ENCODE results near the gene PRAF2. TPM values are rescaled to one million over a fixed set of nuclear protein-coding genes. Genes with fewer than 3 reads are reported as not detected.

PRAF2 gene
- total RNA-seq, 2 experiments from 2014 or later, result 23.8 to 23.9 TPM

DNA sequence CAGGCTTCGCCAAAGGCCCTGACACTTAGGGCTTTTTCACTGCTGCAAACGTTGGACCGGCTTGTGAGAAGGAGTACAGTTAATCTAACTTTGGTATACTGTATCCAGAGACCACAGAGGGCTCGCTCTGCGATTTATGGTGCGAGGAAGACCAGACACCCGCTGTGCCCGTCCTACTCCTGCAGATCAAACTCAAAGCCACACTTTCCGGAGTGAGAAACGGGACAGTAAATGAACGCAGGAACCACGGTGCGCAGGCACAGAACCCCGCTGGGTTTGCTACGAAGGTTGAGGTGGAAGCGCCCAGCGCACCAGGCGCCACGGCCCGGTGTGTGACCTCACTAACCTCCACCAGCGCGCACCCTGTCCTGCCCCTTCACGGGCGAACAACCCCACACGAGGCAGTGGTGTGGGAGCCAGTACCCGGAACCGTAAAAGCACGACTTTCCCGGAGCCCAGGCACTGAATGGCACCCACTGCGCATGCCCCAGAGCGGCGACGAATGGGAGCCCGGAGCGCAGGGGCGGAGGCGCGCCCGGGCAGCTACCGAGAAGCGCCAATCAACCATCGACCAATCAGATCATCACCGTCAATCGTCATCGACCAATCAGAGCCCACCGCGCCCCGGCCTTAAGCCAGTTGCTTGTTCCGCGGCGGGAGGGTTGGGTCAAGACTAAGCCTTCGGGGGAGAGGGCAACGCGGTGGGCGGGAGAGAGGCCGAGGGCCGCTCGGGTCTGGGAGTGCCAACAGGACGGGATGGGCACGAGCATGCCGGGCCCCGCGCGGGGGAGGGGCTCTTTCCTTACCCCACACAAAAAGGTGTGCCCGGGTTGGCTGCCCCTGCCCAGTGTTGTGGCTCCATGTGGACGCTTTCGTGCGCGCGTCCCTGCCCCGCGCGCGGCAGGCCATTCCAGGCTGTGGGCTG is 27.2 kb upstream of the PRAF2 start:
- Mint-ChIP-seq H3K27me3 (no peaks in the 10 kb centered on the region), H3K27ac (peak overlapping the region; percentile 88), H3K4me3 (peak overlapping the region; percentile 89), H3K9me3 (no peaks in the 10 kb centered on the region), H3K4me1 (peaks cover 8% of the 10 kb centered on the region), H3K36me3 (no peaks in the 10 kb centered on the region)
- POLR2A ChIA-PET, result interaction anchor here (0.6 to 1.5 kb wide), 5 partner anchors 20 to 58 kb away, joined by 3 to 5 read pairs (median 3); partner anchors contain the start of genes GPKOW, TFE3 and WDR45
- peak; percentile 96 for ATAC-seq (ENCODE audit: low read depth)
- DNase-seq, result peak; percentile 88

GRCh38 chrX:49096419-49096818 is 22.6 kb upstream of the PRAF2 start:
- H3K9me3 Mint-ChIP-seq, result no peaks in the 10 kb centered on the region
- POLR2A ChIA-PET, result interaction anchor here (1.3 kb wide), 1 partner anchor 10 kb away, joined by 3 read pairs; no protein-coding TSS in a partner anchor
- H3K4me1 Mint-ChIP-seq, result peaks cover 3% of the 10 kb centered on the region
- no peak overlapping the region for H3K27ac Mint-ChIP-seq
- DNase-seq, result no peak
- no peak overlapping the region for H3K4me3 Mint-ChIP-seq
- no peaks in the 10 kb centered on the region for H3K36me3 Mint-ChIP-seq
- no peaks in the 10 kb centered on the region for H3K27me3 Mint-ChIP-seq
- no peak for ATAC-seq (ENCODE audit: low read depth)

- Mint-ChIP-seq H3K27ac (no peak overlapping the region), H3K4me3 (no peak overlapping the region), H3K27me3 (no peaks in the 10 kb centered on the region), H3K36me3 (no peaks in the 10 kb centered on the region), H3K9me3 (no peaks in the 10 kb centered on the region), H3K4me1 (no peaks in the 10 kb centered on the region)
- DNase-seq (no peak), ATAC-seq (ENCODE audit: low read depth) (no peak)
- POLR2A ChIA-PET, result no interaction called here
Observed at GRCh38 chrX:49089553-49089952, 15.8 kb upstream of the PRAF2 start.

DNA sequence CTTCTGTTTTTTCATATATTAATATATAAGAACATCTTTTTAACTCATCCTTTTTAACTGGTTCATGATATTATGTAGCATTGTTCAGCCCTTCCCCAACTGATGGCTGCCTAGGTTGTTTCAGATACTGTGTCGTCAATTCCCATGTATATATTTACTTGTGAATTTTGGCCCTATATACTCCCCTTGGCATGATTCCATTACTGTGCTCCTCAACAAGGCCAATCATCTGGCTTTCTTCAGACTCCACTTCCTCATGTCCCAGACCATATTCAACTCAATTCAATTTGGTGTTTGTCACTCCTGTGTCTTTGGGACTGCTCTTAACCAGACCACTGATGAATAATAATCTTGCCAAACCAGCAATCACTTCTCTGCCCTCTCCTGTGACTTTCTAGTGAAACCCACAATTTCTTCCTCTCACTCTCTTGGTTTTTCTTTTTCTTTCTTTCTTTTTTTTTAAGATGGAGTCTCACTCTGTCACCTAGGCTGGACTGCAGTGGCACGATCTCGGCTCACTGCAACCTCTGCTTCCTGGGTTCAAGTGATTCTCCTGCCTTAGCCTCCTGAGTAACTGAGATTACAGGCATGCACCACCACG is 8.6 kb upstream of the PRAF2 start:
- POLR2A ChIA-PET, result no interaction called here
- ATAC-seq (ENCODE audit: low read depth) (no peak), DNase-seq (no peak)
- Mint-ChIP-seq H3K9me3 (no peaks in the 10 kb centered on the region), H3K4me3 (no peak overlapping the region), H3K27ac (peak overlapping the region; percentile 49), H3K27me3 (no peaks in the 10 kb centered on the region), H3K36me3 (peaks cover 5% of the 10 kb centered on the region), H3K4me1 (peaks cover 17% of the 10 kb centered on the region)

DNA sequence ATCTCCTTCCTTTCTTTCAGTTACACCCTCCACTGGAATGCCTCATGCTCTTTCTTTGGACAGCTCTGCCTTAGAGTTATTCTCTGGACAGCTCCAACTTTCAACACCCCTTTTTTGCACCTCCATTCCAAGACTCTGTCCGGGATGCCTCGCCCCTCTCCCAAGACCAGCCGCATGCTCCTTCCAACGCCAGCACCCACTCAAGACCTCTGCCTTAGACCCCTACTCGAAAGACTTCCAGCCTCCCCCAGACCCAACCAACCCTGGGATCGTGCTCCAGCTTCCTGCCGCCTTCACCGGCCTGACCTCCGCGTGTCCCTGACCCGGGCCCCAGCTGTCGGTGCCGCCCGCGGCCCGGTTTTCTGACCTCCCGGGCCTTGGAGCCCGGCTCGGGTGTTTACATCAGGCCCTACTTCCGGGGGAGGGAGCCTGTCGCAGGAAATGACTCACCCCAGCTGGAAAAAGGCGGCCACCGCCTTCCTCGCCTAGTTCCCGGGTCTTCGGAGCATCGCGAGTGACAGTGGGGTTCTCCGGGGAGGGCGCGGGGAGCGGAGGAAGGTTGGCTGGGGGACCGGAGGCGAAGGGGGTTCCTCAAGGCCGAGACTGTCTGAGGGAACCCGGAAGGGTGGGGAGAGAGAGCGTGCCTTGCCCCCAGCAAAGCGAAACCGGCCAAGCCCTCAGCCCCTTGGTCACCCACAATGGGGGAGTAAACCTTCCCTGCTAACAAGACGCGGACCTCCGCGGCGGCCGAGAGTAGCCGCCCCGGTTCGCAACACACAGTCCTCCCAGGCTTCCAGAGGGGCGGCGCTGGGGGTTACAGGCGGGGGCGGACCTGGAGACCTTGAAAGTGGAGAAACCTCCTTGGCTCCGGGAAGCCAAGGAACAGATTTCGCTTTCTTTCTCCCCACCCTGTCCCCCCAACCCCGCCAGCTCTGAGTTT is 6.0 kb upstream of the PRAF2 start, which contains the start of gene WDR45:
Gene WDR45 (minus strand): TSS at position 399 of the 940 bp plus-strand sequence. CDS start 1,792 bp downstream, outside the sequence.
- H3K27me3 Mint-ChIP-seq, result no peaks in the 10 kb centered on the region
- peaks cover 17% of the 10 kb centered on the region for H3K4me1 Mint-ChIP-seq
- ATAC-seq (ENCODE audit: low read depth) (peak; percentile 83), DNase-seq (peak; percentile 71)
- H3K36me3 Mint-ChIP-seq, result peaks cover 5% of the 10 kb centered on the region
- H3K4me3 Mint-ChIP-seq, result peak within 1 kb of the TSS; percentile 98
- peak within 1 kb of the TSS; percentile 99 for H3K27ac Mint-ChIP-seq
- H3K9me3 Mint-ChIP-seq, result no peaks in the 10 kb centered on the region
- POLR2A ChIA-PET, result interaction anchor here (0.5 to 1.6 kb wide), 9 partner anchors 10 to 333 kb away, joined by 3 to 8 read pairs (median 4); partner anchors contain the start of gene OTUD5

GRCh38 chrX:49077941-49078340 is 4.1 kb upstream of the PRAF2 start:
- DNase-seq (no peak), ATAC-seq (ENCODE audit: low read depth) (no peak)
- Mint-ChIP-seq H3K4me3 (no peak overlapping the region), H3K4me1 (peaks cover 20% of the 10 kb centered on the region), H3K36me3 (peaks cover 7% of the 10 kb centered on the region), H3K27me3 (no peaks in the 10 kb centered on the region), H3K9me3 (no peaks in the 10 kb centered on the region), H3K27ac (no peak overlapping the region)
- POLR2A ChIA-PET, result no interaction called here

DNA sequence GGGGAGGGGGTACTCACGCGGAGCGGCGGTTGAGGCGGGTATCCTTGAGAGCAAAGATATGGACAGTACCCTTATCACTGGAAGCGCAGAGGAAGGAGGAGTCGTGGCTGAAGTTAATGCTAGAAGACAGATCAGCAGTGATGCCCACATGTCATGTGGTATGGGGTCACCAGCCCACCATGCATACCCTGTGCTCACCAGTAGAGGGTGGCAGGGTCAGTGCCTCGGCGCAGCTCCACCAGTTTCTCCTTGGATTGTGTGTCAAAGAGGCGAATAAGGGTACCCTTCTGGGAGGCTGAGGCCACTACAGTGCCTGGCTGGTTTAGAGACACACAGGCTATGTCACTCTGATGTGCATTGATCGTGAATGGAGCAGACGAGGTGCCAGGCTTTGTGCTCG is 1.5 kb upstream of the PRAF2 start:
- POLR2A ChIA-PET, result no interaction called here
- no peaks in the 10 kb centered on the region for H3K9me3 Mint-ChIP-seq

GRCh38 chrX:49072712-49073095 is 1.1 kb downstream of the PRAF2 start:
- H3K4me1 Mint-ChIP-seq, result peaks cover 9% of the 10 kb centered on the region
- H3K4me3 Mint-ChIP-seq, result peak overlapping the region; percentile 90
- peak overlapping the region; percentile 84 for H3K27ac Mint-ChIP-seq
- H3K9me3 Mint-ChIP-seq, result no peaks in the 10 kb centered on the region
- no peaks in the 10 kb centered on the region for H3K27me3 Mint-ChIP-seq
- peaks cover 4% of the 10 kb centered on the region for H3K36me3 Mint-ChIP-seq
- ATAC-seq (ENCODE audit: low read depth), result no peak
- POLR2A ChIA-PET, result no interaction called here
- DNase-seq, result no peak

More for the DNA sequence above, 1.5 kb upstream of the PRAF2 start:
- Mint-ChIP-seq H3K27me3 (no peaks in the 10 kb centered on the region), H3K4me1 (peaks cover 19% of the 10 kb centered on the region), H3K27ac (no peak overlapping the region), H3K4me3 (no peak overlapping the region), H3K36me3 (peaks cover 6% of the 10 kb centered on the region)
- DNase-seq (no peak), ATAC-seq (ENCODE audit: low read depth) (no peak)

GRCh38 chrX:49071877-49072711 is 1.7 kb downstream of the PRAF2 start:
- POLR2A ChIA-PET, result no interaction called here
- H3K27me3 Mint-ChIP-seq, result no peaks in the 10 kb centered on the region
- peak overlapping the region; percentile 6 for H3K27ac Mint-ChIP-seq
- no peaks in the 10 kb centered on the region for H3K9me3 Mint-ChIP-seq
- peak overlapping the region; percentile 32 for H3K4me3 Mint-ChIP-seq
- ATAC-seq (ENCODE audit: low read depth) (no peak), DNase-seq (no peak)
- peaks cover 4% of the 10 kb centered on the region for H3K36me3 Mint-ChIP-seq
- peaks cover 9% of the 10 kb centered on the region for H3K4me1 Mint-ChIP-seq

DNA sequence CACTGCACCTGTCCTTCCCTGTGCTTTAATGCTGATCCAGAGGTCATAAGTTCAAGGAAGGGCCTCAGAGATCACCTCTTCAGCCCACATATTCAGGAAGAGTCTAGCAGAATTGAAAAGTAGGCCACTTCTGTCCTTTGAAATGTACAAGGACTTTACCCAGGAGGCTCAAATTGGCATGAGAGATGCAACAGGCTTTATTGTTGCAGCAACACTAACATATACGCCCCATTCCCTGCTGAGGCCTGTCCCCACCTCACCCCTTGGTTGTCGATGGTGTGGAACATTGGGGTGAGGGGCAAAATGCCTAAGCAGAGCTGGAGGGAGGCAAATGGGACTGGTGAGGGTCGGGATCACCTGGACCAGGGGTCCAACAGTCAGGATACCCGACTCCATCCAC is 2.8 kb downstream of the PRAF2 start:
- peaks cover 9% of the 10 kb centered on the region for H3K4me1 Mint-ChIP-seq
- H3K27me3 Mint-ChIP-seq, result no peaks in the 10 kb centered on the region
- no peak overlapping the region for H3K4me3 Mint-ChIP-seq
- peaks cover 4% of the 10 kb centered on the region for H3K36me3 Mint-ChIP-seq
- H3K27ac Mint-ChIP-seq, result no peak overlapping the region
- POLR2A ChIA-PET, result interaction anchor here (0.9 kb wide), 1 partner anchor 10 kb away, joined by 3 read pairs; no protein-coding TSS in a partner anchor
- ATAC-seq (ENCODE audit: low read depth) (no peak), DNase-seq (no peak)
- H3K9me3 Mint-ChIP-seq, result no peaks in the 10 kb centered on the region

GRCh38 chrX:49069038-49069437 is 4.8 kb downstream of the PRAF2 start:
- no peak overlapping the region for H3K4me3 Mint-ChIP-seq
- peaks cover 4% of the 10 kb centered on the region for H3K36me3 Mint-ChIP-seq
- no peaks in the 10 kb centered on the region for H3K9me3 Mint-ChIP-seq
- H3K4me1 Mint-ChIP-seq, result peaks cover 7% of the 10 kb centered on the region
- H3K27me3 Mint-ChIP-seq, result no peaks in the 10 kb centered on the region
- no peak for ATAC-seq (ENCODE audit: low read depth)
- no peak for DNase-seq
- POLR2A ChIA-PET, result no interaction called here
- no peak overlapping the region for H3K27ac Mint-ChIP-seq
